ENCODE data around the gene REXO4. TPM values are rescaled to one million over a fixed set of nuclear protein-coding genes. Genes with fewer than 3 reads are reported as not detected.

REXO4 gene
- total RNA-seq, 1 donor from 2014 or later = 35.4 TPM

DNA sequence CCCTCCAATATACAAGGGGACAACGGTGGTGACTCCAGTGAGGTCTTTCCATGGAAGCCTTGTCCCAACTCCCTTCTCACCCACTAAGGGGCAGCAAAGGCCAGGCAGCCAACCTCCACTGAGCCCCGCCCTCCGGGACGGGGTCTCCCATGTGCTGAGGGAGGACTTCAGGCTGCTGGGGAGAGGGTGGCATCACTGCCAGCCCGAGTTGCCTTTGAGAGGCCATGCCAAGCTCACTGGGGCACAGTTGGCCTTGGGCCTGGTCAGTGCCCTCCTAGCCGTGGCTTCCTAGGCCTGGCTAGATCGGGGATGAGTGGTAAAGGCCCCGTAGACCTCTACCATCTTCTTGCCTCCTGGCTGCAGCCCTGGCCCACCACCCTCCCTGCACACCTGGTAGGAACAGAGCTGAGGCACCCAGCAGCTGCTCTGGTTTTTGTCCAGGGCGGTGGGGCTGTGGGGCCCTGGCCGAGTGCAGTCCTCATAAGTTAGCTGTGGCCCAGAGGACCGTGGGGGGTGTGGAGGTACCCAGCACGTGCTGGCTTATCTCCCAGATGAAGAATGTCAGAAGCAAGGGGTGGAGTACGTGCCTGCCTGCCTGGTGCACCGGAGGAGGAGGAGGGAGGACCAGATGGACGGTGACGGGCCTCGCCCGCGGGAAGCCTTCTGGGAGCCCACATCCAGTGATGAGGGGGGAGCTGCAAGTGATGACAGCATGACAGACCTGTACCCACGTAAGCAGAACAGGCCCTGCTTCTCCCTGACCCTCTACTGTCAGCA is 58.2 kb downstream of the REXO4 start:
- Mint-ChIP-seq H3K36me3 (ENCODE audit: low read depth) (peaks cover 6% of the 10 kb centered on the region), H3K4me3 (peak overlapping the region; percentile 85), H3K4me1 (peaks cover 19% of the 10 kb centered on the region), H3K27ac (ENCODE audit: unreplicated experiment) (peak overlapping the region; percentile 67), H3K9me3 (no peaks in the 10 kb centered on the region), H3K27me3 (ENCODE audit: low read depth) (peaks cover 8% of the 10 kb centered on the region)
- DNase-seq (ENCODE audit: low read depth, low spot score) = no peak
- TF ChIP-seq, protein P1, sequence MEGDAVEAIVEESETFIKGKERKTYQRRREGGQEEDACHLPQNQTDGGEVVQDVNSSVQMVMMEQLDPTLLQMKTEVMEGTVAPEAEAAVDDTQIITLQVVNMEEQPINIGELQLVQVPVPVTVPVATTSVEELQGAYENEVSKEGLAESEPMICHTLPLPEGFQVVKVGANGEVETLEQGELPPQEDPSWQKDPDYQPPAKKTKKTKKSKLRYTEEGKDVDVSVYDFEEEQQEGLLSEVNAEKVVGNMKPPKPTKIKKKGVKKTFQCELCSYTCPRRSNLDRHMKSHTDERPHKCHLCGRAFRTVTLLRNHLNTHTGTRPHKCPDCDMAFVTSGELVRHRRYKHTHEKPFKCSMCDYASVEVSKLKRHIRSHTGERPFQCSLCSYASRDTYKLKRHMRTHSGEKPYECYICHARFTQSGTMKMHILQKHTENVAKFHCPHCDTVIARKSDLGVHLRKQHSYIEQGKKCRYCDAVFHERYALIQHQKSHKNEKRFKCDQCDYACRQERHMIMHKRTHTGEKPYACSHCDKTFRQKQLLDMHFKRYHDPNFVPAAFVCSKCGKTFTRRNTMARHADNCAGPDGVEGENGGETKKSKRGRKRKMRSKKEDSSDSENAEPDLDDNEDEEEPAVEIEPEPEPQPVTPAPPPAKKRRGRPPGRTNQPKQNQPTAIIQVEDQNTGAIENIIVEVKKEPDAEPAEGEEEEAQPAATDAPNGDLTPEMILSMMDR (conservative IDR thresholded peaks at IDR 0.05) = peak; percentile 50

GRCh38 chr9:133357656-133358055 is 60.2 kb downstream of the REXO4 start:
- H3K4me1 Mint-ChIP-seq = peaks cover 21% of the 10 kb centered on the region
- no peak for DNase-seq (ENCODE audit: low read depth, low spot score)
- H3K27me3 Mint-ChIP-seq (ENCODE audit: low read depth) = peaks cover 8% of the 10 kb centered on the region
- TF ChIP-seq, protein P1 (conservative IDR thresholded peaks at IDR 0.05) = no peak
- no peaks in the 10 kb centered on the region for H3K9me3 Mint-ChIP-seq
- H3K36me3 Mint-ChIP-seq (ENCODE audit: low read depth) = peaks cover 7% of the 10 kb centered on the region
- peak overlapping the region; percentile 85 for H3K4me3 Mint-ChIP-seq
- H3K27ac Mint-ChIP-seq (ENCODE audit: unreplicated experiment) = peak overlapping the region; percentile 43

GRCh38 chr9:133356391-133357091 is 61.3 kb downstream of the REXO4 start, which contains the start of the genes SURF1 and SURF2:
SURF1 (minus strand) TSS chr9:133356487; CDS start chr9:133356453, 34 bp downstream.
SURF2 (plus strand) TSS chr9:133356550; CDS start chr9:133356593, 43 bp downstream.
- peak within 1 kb of the TSS; percentile 96 for H3K4me3 Mint-ChIP-seq

More at GRCh38 chr9:133356391-133357091, 61.3 kb downstream of the REXO4 start, which contains the start of the genes SURF1 and SURF2:
- Mint-ChIP-seq H3K27me3 (ENCODE audit: low read depth) (peaks cover 8% of the 10 kb centered on the region), H3K9me3 (no peaks in the 10 kb centered on the region), H3K4me1 (peaks cover 21% of the 10 kb centered on the region), H3K36me3 (ENCODE audit: low read depth) (peaks cover 14% of the 10 kb centered on the region), H3K27ac (ENCODE audit: unreplicated experiment) (peak within 1 kb of the TSS; percentile 71)
- TF ChIP-seq, protein P1 (conservative IDR thresholded peaks at IDR 0.05) = no peak
- DNase-seq (ENCODE audit: low read depth, low spot score) = peak; percentile 78

Other genes starting within 250 kb of the REXO4 start
- not detected in 2 replicates for gene OBP2B, start 208.8 kb downstream of the REXO4 start, total RNA-seq
- gene ABO, start 142.8 kb downstream of the REXO4 start, total RNA-seq = 0.11 and 0.40 TPM in 2 replicates
- gene SURF6, start 81.8 kb downstream of the REXO4 start, total RNA-seq = 22.4 and 23.9 TPM in 2 replicates
- 69.7 and 70.6 TPM in 2 replicates for gene MED22, start 69.9 kb downstream of the REXO4 start, total RNA-seq
- 2,746 and 2,748 TPM in 2 replicates for gene RPL7A, start 69.8 kb downstream of the REXO4 start, total RNA-seq
- gene SURF1, start 61.5 kb downstream of the REXO4 start, total RNA-seq = 32.0 and 32.1 TPM in 2 replicates
- 31.8 and 34.3 TPM in 2 replicates for gene SURF2, start 61.5 kb downstream of the REXO4 start, total RNA-seq
- 121 and 136 TPM in 2 replicates for gene SURF4, start 42.0 kb downstream of the REXO4 start, total RNA-seq
- gene STKLD1, start 41.6 kb downstream of the REXO4 start, total RNA-seq = 2.8 and 2.9 TPM in 2 replicates
- 5.8 and 6.0 TPM in 2 replicates for gene ADAMTS13, start 4.4 kb upstream of the REXO4 start, total RNA-seq
- 42.6 and 45.8 TPM in 2 replicates for gene CACFD1, start 42.0 kb upstream of the REXO4 start, total RNA-seq
- gene SLC2A6, start 61.1 kb upstream of the REXO4 start, total RNA-seq = 29.0 and 30.9 TPM in 2 replicates
- gene MYMK, start 106.9 kb upstream of the REXO4 start, total RNA-seq = not detected in 2 replicates
- gene ADAMTSL2, start 116.7 kb upstream of the REXO4 start, total RNA-seq = 0.16 and 0.20 TPM in 2 replicates
- not detected in 2 replicates for gene FAM163B, start 191.4 kb upstream of the REXO4 start, total RNA-seq
- 0.59 and 0.75 TPM in 2 replicates for gene DBH, start 218.4 kb upstream of the REXO4 start, total RNA-seq

Data from neural crest cell (in vitro differentiated cells).